ENCODE results near the gene ZNF366.

GRCh38 chr5:72495410-72495809 is 11.8 kb downstream of the ZNF366 start:
- TF ChIP-seq HDGF (IDR thresholded peaks at IDR 0.05; ENCODE audit: borderline replicate concordance) (no peak), CTBP1 (IDR thresholded peaks at IDR 0.05; ENCODE audit: borderline replicate concordance) (no peak)

Data from HEK293T (cell line).